OCI-LY1 (cell line): ENCODE measurements around the gene TPCN2.

Experiments
- EZH2 ChIP-seq: fragments of 200-600 bp; sonication (generic), shearing (Covaris generic); IDR thresholded peaks from 2 replicates; pipeline ENCODE4 v1.8.0; 2017; ENCODE audit warnings: borderline replicate concordance, mixed run types, mild to moderate bottlenecking, antibody characterized with exemption, low read length, moderate library complexity, mixed read lengths
- TF ChIP-seq, protein P1 (sequence below): fragments of 200-600 bp; sonication (generic), shearing (Covaris generic); IDR thresholded peaks from 2 replicates; pipeline ENCODE4 v1.5.1; 2017; ENCODE audit warnings: mild to moderate bottlenecking, antibody characterized with exemption, low read length, moderate library complexity, mixed read lengths

DNA sequence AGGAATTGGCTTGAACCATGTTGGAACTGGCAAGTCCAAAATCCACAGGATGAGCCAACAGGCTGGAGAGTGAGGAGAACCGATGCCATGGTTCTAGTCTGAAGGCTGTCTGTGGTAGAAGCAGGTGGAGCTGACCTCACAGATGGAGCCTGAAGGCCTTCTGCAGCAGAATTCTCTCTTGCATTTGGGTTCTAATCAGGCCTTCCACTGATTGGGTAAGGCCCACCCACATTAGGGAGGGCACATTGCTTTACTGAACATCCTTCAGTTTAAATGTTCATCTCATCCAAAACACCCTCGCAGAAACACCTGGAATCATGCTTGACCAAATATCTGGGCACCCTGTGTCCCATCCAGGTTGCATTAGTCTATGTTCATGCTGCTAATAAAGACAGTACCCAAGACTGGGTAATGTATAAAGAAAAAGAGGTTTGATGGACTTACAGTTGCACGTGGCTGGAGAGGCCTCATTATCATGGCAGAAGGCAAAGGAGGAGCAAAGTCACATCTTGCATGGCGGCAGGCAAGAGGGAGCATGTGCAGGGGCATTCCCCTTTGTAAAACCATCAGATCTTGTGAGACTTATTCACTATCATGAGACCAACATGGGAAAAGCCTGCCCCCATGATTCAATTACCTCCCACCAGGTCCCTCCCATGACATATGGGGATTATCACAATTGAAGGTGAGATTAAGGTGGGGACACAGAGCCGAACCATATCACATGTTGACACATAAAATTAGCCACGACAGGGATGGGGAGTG lies 122.9 kb downstream of the TPCN2 start:
- TF ChIP-seq, protein P1, sequence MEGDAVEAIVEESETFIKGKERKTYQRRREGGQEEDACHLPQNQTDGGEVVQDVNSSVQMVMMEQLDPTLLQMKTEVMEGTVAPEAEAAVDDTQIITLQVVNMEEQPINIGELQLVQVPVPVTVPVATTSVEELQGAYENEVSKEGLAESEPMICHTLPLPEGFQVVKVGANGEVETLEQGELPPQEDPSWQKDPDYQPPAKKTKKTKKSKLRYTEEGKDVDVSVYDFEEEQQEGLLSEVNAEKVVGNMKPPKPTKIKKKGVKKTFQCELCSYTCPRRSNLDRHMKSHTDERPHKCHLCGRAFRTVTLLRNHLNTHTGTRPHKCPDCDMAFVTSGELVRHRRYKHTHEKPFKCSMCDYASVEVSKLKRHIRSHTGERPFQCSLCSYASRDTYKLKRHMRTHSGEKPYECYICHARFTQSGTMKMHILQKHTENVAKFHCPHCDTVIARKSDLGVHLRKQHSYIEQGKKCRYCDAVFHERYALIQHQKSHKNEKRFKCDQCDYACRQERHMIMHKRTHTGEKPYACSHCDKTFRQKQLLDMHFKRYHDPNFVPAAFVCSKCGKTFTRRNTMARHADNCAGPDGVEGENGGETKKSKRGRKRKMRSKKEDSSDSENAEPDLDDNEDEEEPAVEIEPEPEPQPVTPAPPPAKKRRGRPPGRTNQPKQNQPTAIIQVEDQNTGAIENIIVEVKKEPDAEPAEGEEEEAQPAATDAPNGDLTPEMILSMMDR: no peak
- TF ChIP-seq EZH2: no peak
